PC-3 (cell line): Measurements from ENCODE around the gene CLASP2. TPM values are rescaled to one million over a fixed set of nuclear protein-coding genes. Genes with fewer than 3 reads are reported as not detected.

Source experiments
- ATAC-seq: fragments of 200-7000 bp; cut with Tn5 transposase; 2 replicates; pipeline ENCODE4 v1.9.1; 2020; ENCODE audit warnings: mild to moderate bottlenecking, moderate library complexity
- BruUV-seq: library from RNA; stranded (reverse); fragments of 400-500 nt; replicated peaks from 2 replicates; lab custom pipeline; 2021; lab: Mats Ljungman, UMichigan
- CTCF ChIA-PET: fragments of 300-600 bp; sonication (Branson Sonifier 250); formaldehyde crosslinking; loops from one replicate; lab custom pipeline; 2022; ENCODE audit warnings: antibody characterized with exemption; lab: Charles Lee
- POLR2A ChIA-PET: fragments of 300-600 bp; sonication (Branson Sonifier 250); formaldehyde crosslinking; loops from one replicate; lab custom pipeline; 2022; ENCODE audit warnings: antibody characterized with exemption; ENCODE audit not compliant: unreplicated experiment; lab: Charles Lee
- DNase-seq: peaks from one replicate; pipeline ENCODE4 v3.0.0-alpha.2; 2015
- H2AFZ ChIP-seq: fragments of 300-600 bp; sonication (generic); 2 replicates; pipeline ENCODE4 v1.6.0; 2016; ENCODE audit warnings: antibody characterized with exemption, low read length
- H3F3A ChIP-seq: fragments of 300-600 bp; sonication (generic); one replicate; pipeline ENCODE4 v1.6.0; 2017; ENCODE audit warnings: antibody characterized with exemption, low read length, control low read depth, mild to moderate bottlenecking; ENCODE audit not compliant: unreplicated experiment
- H3K27ac ChIP-seq: fragments of 300-600 bp; sonication (generic); 2 replicates; pipeline ENCODE4 v1.5.1; 2016; ENCODE audit warnings: mild to moderate bottlenecking, low read length
- H3K27me3 ChIP-seq: fragments of 300-600 bp; sonication (generic); 2 replicates; pipeline ENCODE4 v1.6.1; 2016; ENCODE audit warnings: low read length, mixed read lengths
- H3K36me3 ChIP-seq: fragments of 300-600 bp; sonication (generic); 2 replicates; pipeline ENCODE4 v1.6.1; 2016; ENCODE audit warnings: low read depth, mixed run types, low read length, mixed read lengths
- H3K4me1 ChIP-seq: fragments of 300-600 bp; sonication (generic); 2 replicates; pipeline ENCODE4 v1.5.1; 2016; ENCODE audit warnings: low read length; ENCODE audit not compliant: insufficient read depth
- H3K4me2 ChIP-seq: fragments of 300-600 bp; sonication (generic); 2 replicates; pipeline ENCODE4 v1.6.0; 2016; ENCODE audit warnings: low read length
- H3K4me3 ChIP-seq: fragments of 300-600 bp; sonication (generic); 2 replicates; pipeline ENCODE4 v1.5.1; 2016; ENCODE audit warnings: mild to moderate bottlenecking, low read length, mixed read lengths
- H3K79me2 ChIP-seq: fragments of 300-600 bp; sonication (generic); 2 replicates; pipeline ENCODE4 v1.6.1; 2017; ENCODE audit warnings: low read length, mixed read lengths
- H3K9ac ChIP-seq: fragments of 300-600 bp; sonication (generic); 2 replicates; pipeline ENCODE4 v1.6.0; 2016; ENCODE audit warnings: mild to moderate bottlenecking, low read length
- H3K9me2 ChIP-seq: fragments of 300-600 bp; sonication (generic); replicated peaks from 2 replicates; pipeline ENCODE4 v1.6.1; 2016; ENCODE audit warnings: mixed run types, low read length, mixed read lengths
- H3K9me3 ChIP-seq: fragments of 300-600 bp; sonication (generic); 2 replicates; pipeline ENCODE4 v1.6.1; 2016; ENCODE audit warnings: low read length, mixed read lengths
- H4K20me1 ChIP-seq: fragments of 300-600 bp; sonication (generic); 2 replicates; pipeline ENCODE4 v1.6.1; 2016; ENCODE audit warnings: low read length, mixed read lengths
- EZH2 ChIP-seq: fragments of 300-600 bp; sonication (generic); IDR thresholded peaks from one replicate; pipeline ENCODE4 v1.6.1; 2017; ENCODE audit warnings: antibody characterized with exemption, mild to moderate bottlenecking, low read length; ENCODE audit not compliant: unreplicated experiment
- EZH2phosphoT487 ChIP-seq: fragments of 300-600 bp; sonication (generic); IDR thresholded peaks from 2 replicates; pipeline ENCODE4 v1.6.1; 2018; ENCODE audit warnings: mild to moderate bottlenecking, antibody characterized with exemption, low read length, borderline replicate concordance
- intact Hi-C: fragments of 100-400 bp; cut with micrococcal nuclease; formaldehyde crosslinking; loops from 2 replicates; pipeline ENCODE4 v1.9.0; 2023
- total RNA-seq: library from RNA; depleted of rRNA; stranded (reverse); fragments of >200 nt; gene quantifications from 2 replicates; pipeline ENCODE4 v1.2.3, GENCODE V29; 2014
- TF ChIP-seq, protein P1 (sequence below): fragments of 300-600 bp; sonication (generic); conservative IDR thresholded peaks from 2 replicates; pipeline ENCODE4 v1.5.1; 2017; ENCODE audit warnings: antibody characterized with exemption, low read depth, mild to moderate bottlenecking, low read length

CLASP2 gene
- total RNA-seq, 1 experiment from 2014 or later: 84.8 TPM

DNA sequence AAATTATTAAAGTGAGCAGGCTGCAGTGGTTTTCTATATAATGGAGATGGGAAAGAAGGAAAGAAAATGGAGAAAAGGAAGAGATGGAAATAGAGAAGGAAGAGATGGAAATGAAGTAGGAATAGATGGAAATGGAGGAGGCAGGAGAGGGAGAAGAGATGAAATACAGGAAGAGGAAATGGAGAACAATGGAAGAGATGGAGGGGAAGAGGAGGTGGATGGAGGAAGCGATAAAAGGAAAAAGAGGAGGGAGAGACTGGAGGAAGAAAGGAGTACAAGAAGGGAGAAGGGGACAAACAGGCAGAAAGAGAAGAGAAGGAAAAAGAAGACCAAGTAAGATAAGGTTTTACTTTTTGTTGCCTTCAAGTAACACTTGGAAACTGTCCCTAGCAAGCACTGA is 67.6 kb downstream of the CLASP2 start:
- Histone ChIP-seq H3K4me2 (no peak overlapping the region), H4K20me1 (no peaks in the 10 kb centered on the region), H3K27me3 (no peaks in the 10 kb centered on the region), H2AFZ (no peak overlapping the region), H3K36me3 (no peaks in the 10 kb centered on the region), H3K9me2 (no peaks in the 10 kb centered on the region), H3K4me3 (no peak overlapping the region), H3K4me1 (no peaks in the 10 kb centered on the region), H3K9me3 (no peaks in the 10 kb centered on the region), H3K27ac (no peak overlapping the region), H3K9ac (no peak overlapping the region), H3F3A (no peaks in the 10 kb centered on the region), H3K79me2 (0 out of 2 replicates have a peak, but pooled peaks cover 6% of the 10 kb centered on the region)
- intact Hi-C loops: no loop called here
- ChIA-PET POLR2A (no interaction called here), CTCF (no interaction called here)
- BruUV-seq: no TSS peak
- TF ChIP-seq EZH2: no peak
- DNase-seq: no peak
- ATAC-seq: no peak

DNA sequence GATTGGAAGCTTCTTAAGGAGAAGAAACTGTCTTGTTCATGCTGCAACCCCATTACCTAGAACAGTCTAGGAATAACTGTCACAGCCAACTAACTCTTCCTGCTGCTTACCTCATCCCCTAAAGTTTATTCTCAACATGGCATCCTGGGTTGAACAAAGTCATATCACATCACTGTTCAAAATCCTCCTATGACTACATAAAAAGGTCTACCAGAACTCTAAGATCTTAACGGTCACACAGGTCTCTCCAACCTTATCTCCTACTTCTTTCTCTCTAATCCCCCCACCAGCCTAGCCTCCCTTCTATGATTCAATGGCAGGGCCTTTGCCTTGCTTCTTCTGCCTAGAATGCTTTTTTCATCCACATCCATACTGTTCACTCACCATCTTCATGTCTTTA is 69.3 kb downstream of the CLASP2 start:
- BruUV-seq: no TSS peak
- Histone ChIP-seq H3K27ac (no peak overlapping the region), H4K20me1 (no peaks in the 10 kb centered on the region), H3K36me3 (peaks cover 3% of the 10 kb centered on the region; the same call in 1 of the 2 replicates), H3K79me2 (0 out of 2 replicates have a peak, but pooled peaks cover 6% of the 10 kb centered on the region), H3K4me2 (no peak overlapping the region), H3K9ac (no peak overlapping the region), H3K9me3 (no peaks in the 10 kb centered on the region), H3K9me2 (no peaks in the 10 kb centered on the region), H3K4me3 (no peak overlapping the region), H3K27me3 (no peaks in the 10 kb centered on the region), H3F3A (no peaks in the 10 kb centered on the region), H3K4me1 (no peaks in the 10 kb centered on the region), H2AFZ (no peak overlapping the region)
- ATAC-seq (no peak), DNase-seq (no peak)
- TF ChIP-seq EZH2 (no peak), EZH2phosphoT487 (no peak)
- TF ChIP-seq, protein P1, sequence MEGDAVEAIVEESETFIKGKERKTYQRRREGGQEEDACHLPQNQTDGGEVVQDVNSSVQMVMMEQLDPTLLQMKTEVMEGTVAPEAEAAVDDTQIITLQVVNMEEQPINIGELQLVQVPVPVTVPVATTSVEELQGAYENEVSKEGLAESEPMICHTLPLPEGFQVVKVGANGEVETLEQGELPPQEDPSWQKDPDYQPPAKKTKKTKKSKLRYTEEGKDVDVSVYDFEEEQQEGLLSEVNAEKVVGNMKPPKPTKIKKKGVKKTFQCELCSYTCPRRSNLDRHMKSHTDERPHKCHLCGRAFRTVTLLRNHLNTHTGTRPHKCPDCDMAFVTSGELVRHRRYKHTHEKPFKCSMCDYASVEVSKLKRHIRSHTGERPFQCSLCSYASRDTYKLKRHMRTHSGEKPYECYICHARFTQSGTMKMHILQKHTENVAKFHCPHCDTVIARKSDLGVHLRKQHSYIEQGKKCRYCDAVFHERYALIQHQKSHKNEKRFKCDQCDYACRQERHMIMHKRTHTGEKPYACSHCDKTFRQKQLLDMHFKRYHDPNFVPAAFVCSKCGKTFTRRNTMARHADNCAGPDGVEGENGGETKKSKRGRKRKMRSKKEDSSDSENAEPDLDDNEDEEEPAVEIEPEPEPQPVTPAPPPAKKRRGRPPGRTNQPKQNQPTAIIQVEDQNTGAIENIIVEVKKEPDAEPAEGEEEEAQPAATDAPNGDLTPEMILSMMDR: no peak
- ChIA-PET CTCF (no interaction called here), POLR2A (no interaction called here)
- intact Hi-C loops: no loop called here

DNA sequence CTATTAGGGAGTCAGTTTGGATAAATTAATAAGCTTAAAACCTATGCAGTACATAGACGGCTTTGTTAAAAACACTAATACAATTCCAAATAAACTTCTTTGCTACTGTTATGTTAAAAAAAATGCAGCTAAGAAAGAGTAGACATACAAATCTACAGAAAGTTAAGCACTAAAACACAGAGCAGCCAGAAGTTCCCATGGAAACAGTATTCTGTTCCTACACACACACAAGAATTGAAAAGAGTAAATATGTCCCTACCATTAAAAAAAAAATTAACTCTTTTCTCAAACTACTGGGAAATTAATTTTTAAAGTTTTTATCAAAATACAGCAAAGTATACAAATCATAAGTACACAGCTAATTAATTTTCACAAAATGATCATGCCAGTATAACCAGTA is 71.6 kb downstream of the CLASP2 start:
- no TSS peak for BruUV-seq
- no peak overlapping the region for H3K4me3 ChIP-seq
- CTCF ChIA-PET: no interaction called here
- H3K9me2 ChIP-seq: no peaks in the 10 kb centered on the region
- no peak overlapping the region for H3K4me2 ChIP-seq
- H3K36me3 ChIP-seq: peaks cover 3% of the 10 kb centered on the region; the same call in 1 of the 2 replicates
- H3K9me3 ChIP-seq: no peaks in the 10 kb centered on the region
- no peak for TF ChIP-seq EZH2
- no peak for ATAC-seq
- H3K4me1 ChIP-seq: no peaks in the 10 kb centered on the region
- H3K9ac ChIP-seq: no peak overlapping the region
- POLR2A ChIA-PET: no interaction called here
- no peak overlapping the region for H2AFZ ChIP-seq
- H3K79me2 ChIP-seq: no peaks in the 10 kb centered on the region
- no peak for DNase-seq
- no peak overlapping the region for H3K27ac ChIP-seq
- intact Hi-C loops: no loop called here
- no peaks in the 10 kb centered on the region for H4K20me1 ChIP-seq
- no peaks in the 10 kb centered on the region for H3F3A ChIP-seq
- no peaks in the 10 kb centered on the region for H3K27me3 ChIP-seq
